ENCODE data around the gene JARID2. TPM values are rescaled to one million over a fixed set of nuclear protein-coding genes. Genes with fewer than 3 reads are reported as not detected.

JARID2 gene
- polyA plus RNA-seq, 1 donor, result 13.3 TPM

- no peak for DNase-seq
- Histone ChIP-seq H3K36me3 (ENCODE audit: control insufficient read depth, insufficient read depth, low read length) (no peaks in the 10 kb centered on the region), H3K9me3 (ENCODE audit: control insufficient read depth, low read depth, low read length) (no peaks in the 10 kb centered on the region), H3K27me3 (ENCODE audit: control insufficient read depth, insufficient read depth, low read length) (no peaks in the 10 kb centered on the region), H3K4me1 (ENCODE audit: control insufficient read depth, insufficient read depth, low read length) (peaks cover 7% of the 10 kb centered on the region), H3K4me3 (ENCODE audit: low read length) (no peak overlapping the region), H3K27ac (ENCODE audit: low read length) (no peak overlapping the region)
- WGBS (ENCODE audit: insufficient coverage, low lambda C conversion rate), result 100% methylated on average over 1 of the region's 6 CpGs
Observed at GRCh38 chr6:15364401-15365037, 118.7 kb downstream of the JARID2 start.

GRCh38 chr6:15365273-15365687, 119.4 kb downstream of the JARID2 start:
- peak; percentile 19 to 36 for DNase-seq
- Histone ChIP-seq H3K4me1 (ENCODE audit: control insufficient read depth, insufficient read depth, low read length) (peaks cover 7% of the 10 kb centered on the region), H3K27ac (ENCODE audit: low read length) (no peak overlapping the region), H3K9me3 (ENCODE audit: control insufficient read depth, low read depth, low read length) (no peaks in the 10 kb centered on the region), H3K4me3 (ENCODE audit: low read length) (no peak overlapping the region), H3K27me3 (ENCODE audit: control insufficient read depth, insufficient read depth, low read length) (no peaks in the 10 kb centered on the region), H3K36me3 (ENCODE audit: control insufficient read depth, insufficient read depth, low read length) (no peaks in the 10 kb centered on the region)
- no CpG with 5 or more reads among the region's 13 CpGs for WGBS (ENCODE audit: insufficient coverage, low lambda C conversion rate)

- 93% methylated on average over 2 of the region's 6 CpGs for WGBS (ENCODE audit: insufficient coverage, low lambda C conversion rate)
- H3K36me3 ChIP-seq (ENCODE audit: control insufficient read depth, insufficient read depth, low read length), result no peaks in the 10 kb centered on the region
- peaks cover 7% of the 10 kb centered on the region for H3K4me1 ChIP-seq (ENCODE audit: control insufficient read depth, insufficient read depth, low read length)
- no peak overlapping the region for H3K27ac ChIP-seq (ENCODE audit: low read length)
- H3K4me3 ChIP-seq (ENCODE audit: low read length), result no peak overlapping the region
- no peak for DNase-seq
- no peaks in the 10 kb centered on the region for H3K9me3 ChIP-seq (ENCODE audit: control insufficient read depth, low read depth, low read length)
- H3K27me3 ChIP-seq (ENCODE audit: control insufficient read depth, insufficient read depth, low read length), result no peaks in the 10 kb centered on the region
Observed at GRCh38 chr6:15366003-15366535, 120.2 kb downstream of the JARID2 start.

GRCh38 chr6:15366879-15367278, 121.0 kb downstream of the JARID2 start:
- Histone ChIP-seq H3K9me3 (ENCODE audit: control insufficient read depth, low read depth, low read length) (no peaks in the 10 kb centered on the region), H3K36me3 (ENCODE audit: control insufficient read depth, insufficient read depth, low read length) (no peaks in the 10 kb centered on the region), H3K4me3 (ENCODE audit: low read length) (no peak overlapping the region), H3K27ac (ENCODE audit: low read length) (no peak overlapping the region), H3K4me1 (ENCODE audit: control insufficient read depth, insufficient read depth, low read length) (peaks cover 7% of the 10 kb centered on the region), H3K27me3 (ENCODE audit: control insufficient read depth, insufficient read depth, low read length) (no peaks in the 10 kb centered on the region)
- no CpG with 5 or more reads among the region's 2 CpGs for WGBS (ENCODE audit: insufficient coverage, low lambda C conversion rate)
- DNase-seq, result no peak

- Histone ChIP-seq H3K27ac (ENCODE audit: low read length) (no peak overlapping the region), H3K9me3 (ENCODE audit: control insufficient read depth, low read depth, low read length) (no peaks in the 10 kb centered on the region), H3K36me3 (ENCODE audit: control insufficient read depth, insufficient read depth, low read length) (no peaks in the 10 kb centered on the region), H3K27me3 (ENCODE audit: control insufficient read depth, insufficient read depth, low read length) (no peaks in the 10 kb centered on the region), H3K4me3 (ENCODE audit: low read length) (no peak overlapping the region), H3K4me1 (ENCODE audit: control insufficient read depth, insufficient read depth, low read length) (peaks cover 4% of the 10 kb centered on the region)
- no peak for DNase-seq
Observed at GRCh38 chr6:15368186-15368585, 122.3 kb downstream of the JARID2 start.

- H3K4me1 ChIP-seq (ENCODE audit: control insufficient read depth, insufficient read depth, low read length), result peaks cover 4% of the 10 kb centered on the region
- no peak for DNase-seq
- H3K9me3 ChIP-seq (ENCODE audit: control insufficient read depth, low read depth, low read length), result no peaks in the 10 kb centered on the region
- no peak overlapping the region for H3K27ac ChIP-seq (ENCODE audit: low read length)
- no peaks in the 10 kb centered on the region for H3K36me3 ChIP-seq (ENCODE audit: control insufficient read depth, insufficient read depth, low read length)
- no peak overlapping the region for H3K4me3 ChIP-seq (ENCODE audit: low read length)
- 83% methylated on average over 1 of the region's 5 CpGs for WGBS (ENCODE audit: insufficient coverage, low lambda C conversion rate)
- no peaks in the 10 kb centered on the region for H3K27me3 ChIP-seq (ENCODE audit: control insufficient read depth, insufficient read depth, low read length)
Observed at GRCh38 chr6:15368873-15369272, 123.0 kb downstream of the JARID2 start.

- Histone ChIP-seq H3K9me3 (ENCODE audit: control insufficient read depth, low read depth, low read length) (no peaks in the 10 kb centered on the region), H3K36me3 (ENCODE audit: control insufficient read depth, insufficient read depth, low read length) (no peaks in the 10 kb centered on the region), H3K27me3 (ENCODE audit: control insufficient read depth, insufficient read depth, low read length) (no peaks in the 10 kb centered on the region), H3K4me1 (ENCODE audit: control insufficient read depth, insufficient read depth, low read length) (no peaks in the 10 kb centered on the region), H3K27ac (ENCODE audit: low read length) (no peak overlapping the region), H3K4me3 (ENCODE audit: low read length) (no peak overlapping the region)
- WGBS (ENCODE audit: insufficient coverage, low lambda C conversion rate), result 100% methylated on average over 1 of the region's 4 CpGs
- DNase-seq, result no peak
Observed at GRCh38 chr6:15369838-15370237, 124.0 kb downstream of the JARID2 start.

GRCh38 chr6:15370733-15371671, 125.1 kb downstream of the JARID2 start:
- H3K4me1 ChIP-seq (ENCODE audit: control insufficient read depth, insufficient read depth, low read length), result no peaks in the 10 kb centered on the region
- DNase-seq, result peak; percentile 28 to 32
- 83% methylated on average over 1 of the region's 4 CpGs for WGBS (ENCODE audit: insufficient coverage, low lambda C conversion rate)
- H3K27ac ChIP-seq (ENCODE audit: low read length), result no peak overlapping the region
- no peak overlapping the region for H3K4me3 ChIP-seq (ENCODE audit: low read length)
- no peaks in the 10 kb centered on the region for H3K27me3 ChIP-seq (ENCODE audit: control insufficient read depth, insufficient read depth, low read length)
- H3K36me3 ChIP-seq (ENCODE audit: control insufficient read depth, insufficient read depth, low read length), result no peaks in the 10 kb centered on the region
- H3K9me3 ChIP-seq (ENCODE audit: control insufficient read depth, low read depth, low read length), result no peaks in the 10 kb centered on the region

GRCh38 chr6:15372932-15373331, 127.1 kb downstream of the JARID2 start:
- Histone ChIP-seq H3K27ac (ENCODE audit: low read length) (no peak overlapping the region), H3K4me3 (ENCODE audit: low read length) (no peak overlapping the region), H3K27me3 (ENCODE audit: control insufficient read depth, insufficient read depth, low read length) (no peaks in the 10 kb centered on the region), H3K36me3 (ENCODE audit: control insufficient read depth, insufficient read depth, low read length) (no peaks in the 10 kb centered on the region), H3K4me1 (ENCODE audit: control insufficient read depth, insufficient read depth, low read length) (no peaks in the 10 kb centered on the region), H3K9me3 (ENCODE audit: control insufficient read depth, low read depth, low read length) (no peaks in the 10 kb centered on the region)
- no peak for DNase-seq
- no CpG with 5 or more reads among the region's 2 CpGs for WGBS (ENCODE audit: insufficient coverage, low lambda C conversion rate)

GRCh38 chr6:15374119-15374518, 128.2 kb downstream of the JARID2 start:
- H3K27me3 ChIP-seq (ENCODE audit: control insufficient read depth, insufficient read depth, low read length), result no peaks in the 10 kb centered on the region
- H3K9me3 ChIP-seq (ENCODE audit: control insufficient read depth, low read depth, low read length), result no peaks in the 10 kb centered on the region
- DNase-seq, result no peak
- no peaks in the 10 kb centered on the region for H3K36me3 ChIP-seq (ENCODE audit: control insufficient read depth, insufficient read depth, low read length)
- no peak overlapping the region for H3K27ac ChIP-seq (ENCODE audit: low read length)
- no peak overlapping the region for H3K4me3 ChIP-seq (ENCODE audit: low read length)
- H3K4me1 ChIP-seq (ENCODE audit: control insufficient read depth, insufficient read depth, low read length), result no peaks in the 10 kb centered on the region
- whole genome bisulfite sequencing (ENCODE audit: insufficient coverage, low lambda C conversion rate), result no CpG with 5 or more reads among the region's 7 CpGs
